ENCODE results near the gene GEN1.
A peak's percentile ranks its signal among the peaks of the same experiment; 100 is the strongest.

GEN1 gene

DNA sequence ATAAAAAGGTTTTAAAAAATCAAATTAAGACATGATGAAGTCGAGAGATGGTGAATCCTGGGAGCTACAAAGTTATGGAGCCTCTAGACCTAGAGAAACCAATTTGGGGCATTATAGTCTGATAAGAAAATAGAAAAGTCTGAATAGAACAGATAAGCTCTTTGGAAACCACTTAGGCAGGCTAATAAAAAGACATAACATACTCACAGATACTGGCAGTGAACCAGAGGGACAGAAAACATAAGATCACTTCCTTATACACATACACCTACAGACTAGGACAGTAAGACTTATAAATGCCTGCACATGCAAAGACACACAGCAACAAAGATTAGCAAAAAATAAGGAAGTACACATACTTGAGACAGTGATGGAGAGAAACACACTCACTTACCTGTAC, 20.3 kb upstream of the GEN1 start:
- POLR2A ChIA-PET, result no interaction called here
- no peak overlapping the region for H3K4me3 ChIP-seq (ENCODE audit: low read depth, low read length)
- CTCF ChIA-PET, result interaction anchor here (0.8 to 4.1 kb wide), 3 partner anchors 14 to 644 kb away, joined by 3 to 49 read pairs (median 4); no protein-coding TSS in a partner anchor
- DNase-seq (ENCODE audit: low read depth, low spot score), result no peak
- TF ChIP-seq, protein P1, sequence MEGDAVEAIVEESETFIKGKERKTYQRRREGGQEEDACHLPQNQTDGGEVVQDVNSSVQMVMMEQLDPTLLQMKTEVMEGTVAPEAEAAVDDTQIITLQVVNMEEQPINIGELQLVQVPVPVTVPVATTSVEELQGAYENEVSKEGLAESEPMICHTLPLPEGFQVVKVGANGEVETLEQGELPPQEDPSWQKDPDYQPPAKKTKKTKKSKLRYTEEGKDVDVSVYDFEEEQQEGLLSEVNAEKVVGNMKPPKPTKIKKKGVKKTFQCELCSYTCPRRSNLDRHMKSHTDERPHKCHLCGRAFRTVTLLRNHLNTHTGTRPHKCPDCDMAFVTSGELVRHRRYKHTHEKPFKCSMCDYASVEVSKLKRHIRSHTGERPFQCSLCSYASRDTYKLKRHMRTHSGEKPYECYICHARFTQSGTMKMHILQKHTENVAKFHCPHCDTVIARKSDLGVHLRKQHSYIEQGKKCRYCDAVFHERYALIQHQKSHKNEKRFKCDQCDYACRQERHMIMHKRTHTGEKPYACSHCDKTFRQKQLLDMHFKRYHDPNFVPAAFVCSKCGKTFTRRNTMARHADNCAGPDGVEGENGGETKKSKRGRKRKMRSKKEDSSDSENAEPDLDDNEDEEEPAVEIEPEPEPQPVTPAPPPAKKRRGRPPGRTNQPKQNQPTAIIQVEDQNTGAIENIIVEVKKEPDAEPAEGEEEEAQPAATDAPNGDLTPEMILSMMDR (IDR thresholded peaks at IDR 0.05; ENCODE audit: insufficient read depth, low read length, missing control alignments), result no peak

DNA sequence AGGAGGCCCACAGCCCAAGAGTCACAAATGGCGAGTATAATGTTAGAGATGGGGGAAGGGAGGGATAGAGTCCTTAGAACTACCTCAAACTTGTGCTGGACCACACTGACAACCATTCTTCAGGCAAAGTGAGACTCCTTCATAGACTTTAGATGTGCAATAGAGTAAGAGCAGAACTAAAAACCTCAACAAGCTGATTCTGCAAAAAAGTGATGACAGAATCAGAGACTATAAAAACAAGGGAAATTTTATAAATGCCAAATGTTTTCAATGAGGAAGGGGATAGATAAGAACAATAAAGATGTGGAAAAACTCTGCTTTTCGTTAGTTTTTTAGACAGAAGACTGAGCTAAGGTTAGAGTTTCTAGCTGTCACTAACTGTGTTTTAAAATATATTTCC, 18.1 kb upstream of the GEN1 start:
- CTCF ChIA-PET, result interaction anchor here (1.6 to 4.1 kb wide), 2 partner anchors 15 to 16 kb away, joined by 3 to 49 read pairs; no protein-coding TSS in a partner anchor
- H3K4me3 ChIP-seq (ENCODE audit: low read depth, low read length), result no peak overlapping the region
- DNase-seq (ENCODE audit: low read depth, low spot score), result no peak
- TF ChIP-seq, protein P1 (IDR thresholded peaks at IDR 0.05; ENCODE audit: insufficient read depth, low read length, missing control alignments), result no peak
- POLR2A ChIA-PET, result no interaction called here

DNA sequence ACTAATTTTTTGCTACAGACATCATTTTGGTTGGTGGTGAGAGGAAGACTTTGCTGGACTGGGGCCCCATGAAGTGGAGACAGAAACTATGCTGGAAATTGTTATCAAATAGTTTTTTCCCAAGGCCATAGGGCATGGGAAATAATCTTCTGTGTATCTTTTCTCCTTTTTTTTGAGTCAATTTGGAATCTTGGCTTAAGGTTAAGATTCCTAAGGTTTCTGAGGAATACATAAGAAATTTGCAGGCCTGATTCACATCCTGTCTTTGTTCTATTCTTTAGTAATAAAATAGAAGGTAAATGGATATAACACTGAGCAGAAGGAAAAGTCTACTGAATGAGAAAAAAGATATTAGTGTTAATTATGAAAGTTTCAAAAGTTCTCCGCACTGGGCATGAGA, 16.9 kb upstream of the GEN1 start:
- peak; percentile 42 for DNase-seq (ENCODE audit: low read depth, low spot score)
- ChIA-PET CTCF (interaction anchor here (0.8 kb wide), 1 partner anchor 16 kb away, joined by 3 read pairs; no protein-coding TSS in a partner anchor), POLR2A (no interaction called here)
- TF ChIP-seq, protein P1 (IDR thresholded peaks at IDR 0.05; ENCODE audit: insufficient read depth, low read length, missing control alignments), result no peak
- no peak overlapping the region for H3K4me3 ChIP-seq (ENCODE audit: low read depth, low read length)

DNA sequence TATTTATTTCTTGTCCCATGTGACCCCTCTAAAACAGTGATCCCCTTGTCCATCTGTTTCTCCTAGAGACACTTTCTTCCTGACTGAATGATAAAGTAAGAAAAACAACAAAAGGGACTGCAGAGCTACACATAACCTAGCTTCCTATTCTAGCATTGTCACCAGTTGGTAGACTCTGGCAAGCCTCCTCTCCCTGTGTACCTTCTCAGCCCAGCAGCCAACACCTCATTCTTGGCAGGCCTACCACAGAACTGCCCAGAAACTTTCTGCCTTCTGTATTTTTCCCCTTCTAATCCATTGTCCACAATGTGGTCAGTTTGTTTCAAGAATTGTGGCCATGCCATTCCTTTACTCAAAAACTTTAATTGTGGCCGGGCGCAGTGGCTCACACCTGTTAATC, 13.7 kb upstream of the GEN1 start:
- ChIA-PET POLR2A (no interaction called here), CTCF (interaction anchor here (1.1 to 2.2 kb wide), 2 partner anchors 21 kb away, joined by 6 to 11 read pairs; no protein-coding TSS in a partner anchor)
- DNase-seq (ENCODE audit: low read depth, low spot score), result no peak
- TF ChIP-seq, protein P1 (IDR thresholded peaks at IDR 0.05; ENCODE audit: insufficient read depth, low read length, missing control alignments), result no peak
- no peak overlapping the region for H3K4me3 ChIP-seq (ENCODE audit: low read depth, low read length)

DNA sequence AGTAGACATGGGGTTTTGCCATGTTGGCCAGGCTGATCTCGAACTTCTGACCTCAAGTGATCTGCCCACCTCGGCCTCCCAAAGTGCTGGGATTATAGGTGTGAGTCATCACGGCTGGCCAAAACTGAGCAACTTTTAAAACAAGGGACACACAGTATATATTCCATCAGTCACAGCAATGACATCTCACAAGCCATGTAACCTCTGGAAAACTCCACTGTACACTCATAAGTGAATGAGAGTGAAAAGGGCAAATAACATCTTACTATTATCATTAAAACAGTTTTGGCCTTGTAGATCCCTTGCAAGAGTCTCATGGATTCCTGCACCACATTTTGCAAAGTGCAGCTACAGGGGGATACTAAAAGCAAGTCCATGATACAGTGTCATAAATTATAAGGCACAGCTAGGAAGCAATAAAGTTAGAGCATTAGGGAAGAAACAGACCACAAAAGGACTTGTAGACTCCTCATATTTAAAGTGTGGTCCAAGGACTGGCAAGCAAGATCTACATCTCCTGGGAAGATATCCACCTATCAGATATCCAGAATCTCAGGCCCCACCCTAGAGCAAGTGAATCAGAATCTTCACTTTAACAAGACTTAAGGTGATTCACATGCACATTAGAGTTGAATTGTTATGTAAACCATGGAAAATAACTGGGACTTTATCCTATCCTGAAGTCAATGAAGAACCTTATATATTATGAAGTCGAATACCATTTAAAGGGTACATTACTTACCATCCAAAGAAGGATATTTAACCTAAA, 6.1 kb upstream of the GEN1 start:
- CTCF ChIA-PET, result interaction anchor here (1.1 kb wide), 1 partner anchor 28 kb away, joined by 3 read pairs; no protein-coding TSS in a partner anchor
- POLR2A ChIA-PET, result no interaction called here
- no peak for DNase-seq (ENCODE audit: low read depth, low spot score)
- H3K4me3 ChIP-seq (ENCODE audit: low read depth, low read length), result no peak overlapping the region
- TF ChIP-seq, protein P1 (IDR thresholded peaks at IDR 0.05; ENCODE audit: insufficient read depth, low read length, missing control alignments), result no peak

DNA sequence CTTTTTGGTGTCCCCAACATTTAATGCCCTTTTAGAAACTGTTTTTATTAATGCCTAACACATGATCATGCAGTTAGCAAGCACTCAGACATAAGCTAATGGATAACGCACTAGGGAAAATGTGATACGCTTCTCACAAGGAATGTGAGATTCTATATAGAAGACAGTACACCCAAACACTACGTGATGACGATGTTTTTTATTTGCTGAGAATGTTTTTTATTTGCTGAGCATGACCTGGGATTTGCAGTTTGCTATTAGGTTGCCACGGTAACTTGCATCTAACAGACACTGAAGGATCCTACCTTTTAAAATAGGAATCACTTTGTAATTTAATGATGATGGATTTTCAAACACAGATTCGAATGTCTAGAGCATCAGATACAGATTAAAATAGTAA, 5.2 kb upstream of the GEN1 start:
- ChIA-PET POLR2A (no interaction called here), CTCF (no interaction called here)
- H3K4me3 ChIP-seq (ENCODE audit: low read depth, low read length), result no peak overlapping the region
- TF ChIP-seq, protein P1 (IDR thresholded peaks at IDR 0.05; ENCODE audit: insufficient read depth, low read length, missing control alignments), result no peak
- DNase-seq (ENCODE audit: low read depth, low spot score), result no peak
